22Rv1 (cell line): ENCODE measurements around the gene EEA1.

Experiments used
- ZFX ChIP-seq: fragments of 450-650 bp; IDR thresholded peaks from 2 replicates; pipeline ENCODE4 v1.6.1; 2017; ENCODE audit warnings: antibody characterized with exemption, borderline replicate concordance
- TF ChIP-seq, protein P1 (sequence below): fragments of 450-650 bp; IDR thresholded peaks from 2 replicates; pipeline ENCODE4 v1.5.1; 2017; ENCODE audit warnings: mild to moderate bottlenecking

DNA sequence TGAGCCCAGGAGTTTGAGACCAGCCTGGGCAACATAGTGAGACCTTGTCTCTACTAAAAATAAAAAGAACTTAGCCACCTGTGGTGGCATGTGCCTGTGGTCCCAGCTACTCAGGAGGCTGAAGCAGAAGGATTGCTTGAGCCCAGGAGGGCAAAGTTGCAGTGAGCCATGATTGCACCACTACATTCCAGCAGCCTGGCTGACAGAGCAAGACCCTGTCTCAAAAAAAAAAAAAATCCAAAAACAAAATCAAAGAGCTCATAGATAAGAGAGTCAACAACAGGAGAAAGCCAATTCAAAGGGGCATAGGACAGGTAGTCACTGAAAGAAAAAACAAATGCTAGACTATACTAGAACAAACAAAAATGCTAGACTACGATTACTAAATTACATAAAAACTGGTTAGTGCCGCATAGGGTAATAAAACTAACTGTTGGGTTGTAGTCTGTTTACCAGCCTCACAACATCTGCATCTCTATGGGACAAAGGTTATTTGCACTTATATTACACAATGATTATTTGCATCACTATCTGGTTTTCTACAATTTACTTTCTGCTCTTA lies 16.6 kb upstream of the EEA1 start:
- TF ChIP-seq, protein P1, sequence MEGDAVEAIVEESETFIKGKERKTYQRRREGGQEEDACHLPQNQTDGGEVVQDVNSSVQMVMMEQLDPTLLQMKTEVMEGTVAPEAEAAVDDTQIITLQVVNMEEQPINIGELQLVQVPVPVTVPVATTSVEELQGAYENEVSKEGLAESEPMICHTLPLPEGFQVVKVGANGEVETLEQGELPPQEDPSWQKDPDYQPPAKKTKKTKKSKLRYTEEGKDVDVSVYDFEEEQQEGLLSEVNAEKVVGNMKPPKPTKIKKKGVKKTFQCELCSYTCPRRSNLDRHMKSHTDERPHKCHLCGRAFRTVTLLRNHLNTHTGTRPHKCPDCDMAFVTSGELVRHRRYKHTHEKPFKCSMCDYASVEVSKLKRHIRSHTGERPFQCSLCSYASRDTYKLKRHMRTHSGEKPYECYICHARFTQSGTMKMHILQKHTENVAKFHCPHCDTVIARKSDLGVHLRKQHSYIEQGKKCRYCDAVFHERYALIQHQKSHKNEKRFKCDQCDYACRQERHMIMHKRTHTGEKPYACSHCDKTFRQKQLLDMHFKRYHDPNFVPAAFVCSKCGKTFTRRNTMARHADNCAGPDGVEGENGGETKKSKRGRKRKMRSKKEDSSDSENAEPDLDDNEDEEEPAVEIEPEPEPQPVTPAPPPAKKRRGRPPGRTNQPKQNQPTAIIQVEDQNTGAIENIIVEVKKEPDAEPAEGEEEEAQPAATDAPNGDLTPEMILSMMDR: no peak
- TF ChIP-seq ZFX: no peak
